NCI-H524 treated with DMSO at 0.1 percent for 48 hours (cell line): Measurements from ENCODE around the gene TIMM21.
A peak's percentile ranks its signal among the peaks of the same experiment; 100 is the strongest.

Source experiments
- DNase-seq: peaks from one replicate; lab custom pipeline; 2025; lab: John Stamatoyannopoulos, UW

The TIMM21 gene

GRCh38 chr18:74147779-74148542 lies at the start of gene TIMM21, which contains the start of gene FBXO15:
Gene TIMM21, plus strand, starts transcription at chr18:74148523. Its CDS starts 286 bp downstream, at chr18:74148809.
Gene FBXO15, minus strand, starts transcription at chr18:74147834. Its CDS starts 49 bp downstream, at chr18:74147785.
- DNase-seq = peak; percentile 90

GRCh38 chr18:74108460-74108859 lies 39.9 kb upstream of the TIMM21 start:
- no peak for DNase-seq

GRCh38 chr18:74110149-74110548 lies 38.2 kb upstream of the TIMM21 start:
- no peak for DNase-seq

- DNase-seq = no peak
These were observed 37.3 kb upstream of the TIMM21 start for GRCh38 chr18:74110976-74111375.

GRCh38 chr18:74113711-74114110 lies 34.6 kb upstream of the TIMM21 start:
- DNase-seq = no peak

- no peak for DNase-seq
These were observed 34.2 kb upstream of the TIMM21 start for GRCh38 chr18:74114116-74114515.

GRCh38 chr18:74115046-74115445 lies 33.3 kb upstream of the TIMM21 start:
- no peak for DNase-seq

GRCh38 chr18:74116633-74117554 lies 31.4 kb upstream of the TIMM21 start:
- DNase-seq = no peak

- DNase-seq = no peak
These were observed 25.1 kb upstream of the TIMM21 start for GRCh38 chr18:74123200-74123599.

GRCh38 chr18:74124642-74125041 lies 23.7 kb upstream of the TIMM21 start:
- DNase-seq = no peak

- DNase-seq = no peak
These were observed 21.4 kb upstream of the TIMM21 start for GRCh38 chr18:74126684-74127655.

GRCh38 chr18:74128159-74128558 lies 20.2 kb upstream of the TIMM21 start:
- DNase-seq = no peak

GRCh38 chr18:74131124-74131523 lies 17.2 kb upstream of the TIMM21 start:
- DNase-seq = no peak

- DNase-seq = no peak
These were observed 16.1 kb upstream of the TIMM21 start for GRCh38 chr18:74132201-74132600.

- DNase-seq = no peak
These were observed 10.3 kb upstream of the TIMM21 start for GRCh38 chr18:74137920-74138538.

GRCh38 chr18:74139411-74139810 lies 8.9 kb upstream of the TIMM21 start:
- DNase-seq = no peak

GRCh38 chr18:74139888-74140287 lies 8.4 kb upstream of the TIMM21 start:
- no peak for DNase-seq

- DNase-seq = no peak
These were observed 7.7 kb upstream of the TIMM21 start for GRCh38 chr18:74140582-74140981.

GRCh38 chr18:74141667-74142066 lies 6.7 kb upstream of the TIMM21 start:
- no peak for DNase-seq

- DNase-seq = no peak
These were observed 6.1 kb upstream of the TIMM21 start for GRCh38 chr18:74142252-74142651.

GRCh38 chr18:74146756-74147155 lies 1.6 kb upstream of the TIMM21 start:
- no peak for DNase-seq

GRCh38 chr18:74147491-74147778 lies 888 bp upstream of the TIMM21 start:
- DNase-seq = no peak
